Ectodermal cell (in vitro differentiated cells): ENCODE measurements around the gene ADPRHL1. TPM values are rescaled to one million over a fixed set of nuclear protein-coding genes. Genes with fewer than 3 reads are reported as not detected.

ENCODE experiments used
- H3K27ac ChIP-seq: 2 replicates; pipeline ENCODE4 v1.7.0; 2013; ENCODE audit warnings: mild to moderate bottlenecking, low read depth, low read length; ENCODE audit not compliant: insufficient read depth, poor library complexity, severe bottlenecking
- H3K27me3 ChIP-seq: 2 replicates; pipeline ENCODE4 v1.7.0; 2013; ENCODE audit warnings: mild to moderate bottlenecking, low read length; ENCODE audit not compliant: insufficient read depth, control insufficient read depth, poor library complexity, severe bottlenecking
- H3K36me3 ChIP-seq: one replicate; pipeline ENCODE4 v1.7.0; 2013; ENCODE audit warnings: low read length; ENCODE audit not compliant: control insufficient read depth, insufficient read depth
- H3K4me1 ChIP-seq: one replicate; pipeline ENCODE4 v1.7.0; 2013; ENCODE audit warnings: low read length; ENCODE audit not compliant: control insufficient read depth, insufficient read depth
- H3K4me3 ChIP-seq: 2 replicates; pipeline ENCODE4 v1.7.0; 2013; ENCODE audit warnings: low read depth, low read length, control low read depth; ENCODE audit not compliant: insufficient read depth
- H3K9me3 ChIP-seq: 2 replicates; pipeline ENCODE4 v1.7.0; 2013; ENCODE audit warnings: mild to moderate bottlenecking, low read length, moderate library complexity; ENCODE audit not compliant: control insufficient read depth
- WGBS, 2 experiments: methylation state at CpG; one replicate each; pipeline ENCODE4 v1.1.7; 2013; ENCODE audit warnings: missing lambda C conversion rate in 2 of 2; 5-methylcytosine and 5-hydroxymethylcytosine counted together
- polyA plus RNA-seq, 4 experiments: library from polyadenylated mRNA; stranded (reverse); fragments of 50-300 nt; gene quantifications; one replicate each; pipeline ENCODE4 v1.2.3, GENCODE V29; 2013

Gene ADPRHL1
- 1.1 TPM for polyA plus RNA-seq (2013, experiment 1 of 4)
- 1.3 TPM for polyA plus RNA-seq (2013, experiment 2 of 4)
- 0.53 TPM for polyA plus RNA-seq (2013, experiment 3 of 4)
- polyA plus RNA-seq (2013, experiment 4 of 4), result 1.2 TPM

DNA sequence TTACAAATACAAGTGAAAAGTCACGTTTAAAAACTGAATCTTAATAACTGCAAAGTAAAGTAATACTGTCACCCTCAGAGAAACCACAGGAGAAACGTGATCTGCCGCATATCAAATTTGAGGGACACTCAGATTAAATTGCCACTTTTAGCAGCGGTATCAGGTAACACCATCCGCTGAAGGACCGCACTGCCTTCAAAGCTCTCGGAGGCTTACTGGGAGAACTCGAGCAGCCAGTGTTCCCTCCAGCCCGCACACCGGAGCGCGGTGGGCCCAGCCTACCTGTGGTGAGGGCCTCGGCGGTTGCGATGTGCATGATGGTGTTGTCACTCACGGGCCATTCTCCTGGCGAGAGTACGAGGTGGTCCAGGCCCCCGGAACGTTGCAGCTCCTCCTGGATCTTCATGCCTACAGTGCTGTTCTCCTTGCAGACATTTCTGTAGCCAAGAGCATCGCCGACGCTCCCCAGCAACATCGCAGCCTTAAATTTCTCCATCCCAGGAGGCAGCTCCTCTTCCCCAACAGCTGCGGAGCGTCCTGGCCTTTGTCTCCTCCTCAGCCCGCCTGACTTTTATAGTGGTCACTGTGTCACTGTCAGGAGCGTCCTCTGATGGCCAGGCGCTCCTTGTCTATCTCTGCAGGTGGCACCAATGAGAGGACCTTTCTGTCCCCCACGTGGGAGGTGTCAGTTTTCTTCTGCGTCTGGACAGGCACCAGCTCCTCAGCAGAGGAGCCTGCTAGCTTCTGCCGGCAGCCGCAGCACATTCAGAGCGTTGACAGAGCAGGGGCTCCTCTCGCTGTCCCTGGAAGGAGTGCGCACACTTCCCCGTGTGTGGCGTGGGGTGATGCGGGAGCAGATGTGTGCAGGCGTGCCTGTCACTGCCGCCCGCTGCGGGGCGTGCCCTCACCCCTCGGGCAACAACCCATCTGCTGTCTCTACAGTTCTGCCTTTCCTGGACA, at the start of gene ADPRHL1:
TSS of gene ADPRHL1 (minus strand) at position 547 of the 960 bp plus-strand sequence. CDS start at position 496, 51 bp downstream.
- Histone ChIP-seq H3K27ac (peak within 1 kb of the TSS; percentile 41), H3K27me3 (no peaks in the 10 kb centered on the region), H3K4me1 (peaks cover 9% of the 10 kb centered on the region), H3K9me3 (no peaks in the 10 kb centered on the region), H3K36me3 (peaks cover 15% of the 10 kb centered on the region), H3K4me3 (no peak within 1 kb of the TSS)
- 86 to 90% methylated on average over 45 of the region's 45 CpGs for WGBS, 2 experiments

DNA sequence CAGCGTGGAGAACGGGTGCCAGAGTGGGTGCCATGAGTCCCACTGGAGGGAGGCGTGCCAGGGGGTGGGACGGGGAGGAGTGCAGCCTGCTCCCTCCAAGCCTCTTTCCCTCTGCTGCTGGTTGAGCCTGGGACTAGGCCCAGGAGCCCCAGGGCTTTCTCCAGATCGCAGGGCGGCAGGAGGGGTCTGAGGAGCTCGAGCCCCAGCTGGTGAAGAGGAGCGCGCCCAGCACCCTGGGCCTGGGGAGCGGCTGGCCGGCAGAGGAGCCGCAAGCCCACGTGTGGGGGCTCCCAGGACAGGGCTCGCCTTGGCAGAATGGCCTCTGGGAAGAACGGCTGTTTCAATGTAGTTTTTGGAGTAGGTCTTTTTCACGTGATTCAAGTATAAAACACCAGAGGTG, 49.4 kb upstream of the ADPRHL1 start:
- H3K9me3 ChIP-seq, result no peaks in the 10 kb centered on the region
- peaks cover 27% of the 10 kb centered on the region for H3K36me3 ChIP-seq
- no peaks in the 10 kb centered on the region for H3K27me3 ChIP-seq
- 91 to 96% methylated on average over 16 of the region's 16 CpGs for WGBS, 2 experiments
- H3K27ac ChIP-seq, result no peak overlapping the region
- no peaks in the 10 kb centered on the region for H3K4me1 ChIP-seq
- no peak overlapping the region for H3K4me3 ChIP-seq

DNA sequence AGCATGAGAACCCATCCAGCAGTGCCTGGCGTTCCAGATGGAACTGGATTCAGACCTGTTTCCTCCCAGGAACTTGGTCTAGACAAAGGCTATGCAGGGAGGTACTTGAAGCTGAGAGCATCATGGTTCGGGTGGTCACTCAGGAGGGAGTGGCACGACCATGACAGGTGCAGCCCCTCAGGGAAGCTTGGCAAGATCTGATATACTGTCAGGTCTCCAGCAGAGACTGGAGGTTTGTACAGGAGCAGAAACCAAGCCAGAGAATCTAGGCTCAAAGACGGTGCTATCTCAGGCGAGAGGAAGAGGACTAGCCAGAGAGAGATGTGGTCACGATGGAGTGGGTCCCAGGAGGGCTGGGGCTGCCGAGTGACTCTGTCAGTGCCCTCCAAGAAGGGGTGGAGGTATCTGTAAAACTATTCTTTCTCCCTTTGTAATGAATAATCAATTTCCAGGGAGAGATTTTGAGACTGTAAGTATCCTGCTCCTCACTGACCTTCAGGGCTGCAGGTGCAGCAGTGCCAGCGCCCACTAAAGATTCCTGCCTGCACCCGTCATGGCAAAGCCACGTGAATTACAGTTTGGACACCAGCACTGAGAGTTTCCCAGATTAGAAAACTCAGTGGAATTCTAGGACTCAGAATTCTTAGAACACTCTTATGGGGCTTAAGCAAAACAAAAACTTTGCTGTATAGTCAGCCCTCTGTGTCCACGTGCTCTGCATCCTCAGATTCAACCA, 47.4 kb upstream of the ADPRHL1 start:
- Histone ChIP-seq H3K27ac (no peak overlapping the region), H3K4me3 (no peak overlapping the region), H3K4me1 (peaks cover 5% of the 10 kb centered on the region), H3K9me3 (no peaks in the 10 kb centered on the region), H3K36me3 (peaks cover 34% of the 10 kb centered on the region), H3K27me3 (no peaks in the 10 kb centered on the region)
- WGBS, 2 experiments, result 84 to 85% methylated on average over 11 of the region's 11 CpGs

DNA sequence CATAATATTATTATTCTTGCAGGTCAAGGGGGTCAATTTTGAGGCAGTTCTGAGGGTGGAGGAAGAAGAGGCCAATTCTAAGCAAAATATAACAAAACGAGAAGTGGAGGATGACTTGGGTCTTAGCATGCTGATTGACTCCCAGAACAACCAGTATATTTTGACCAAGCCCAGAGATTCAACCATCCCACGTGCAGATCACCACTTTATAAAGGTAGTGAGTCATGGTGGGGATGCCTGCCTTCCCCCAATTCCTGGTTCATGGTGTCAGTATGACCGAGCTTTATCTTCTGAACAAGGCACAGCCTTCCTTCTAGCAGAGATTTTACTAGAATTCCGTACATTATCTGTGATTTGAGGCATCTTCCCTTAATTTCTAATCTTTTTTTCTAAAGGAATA, 46.6 kb upstream of the ADPRHL1 start:
- Histone ChIP-seq H3K4me3 (no peak overlapping the region), H3K36me3 (peaks cover 34% of the 10 kb centered on the region), H3K4me1 (peaks cover 12% of the 10 kb centered on the region), H3K27ac (no peak overlapping the region), H3K9me3 (no peaks in the 10 kb centered on the region), H3K27me3 (no peaks in the 10 kb centered on the region)
- WGBS, 2 experiments, result 93 to 94% methylated on average over 4 of the region's 4 CpGs

DNA sequence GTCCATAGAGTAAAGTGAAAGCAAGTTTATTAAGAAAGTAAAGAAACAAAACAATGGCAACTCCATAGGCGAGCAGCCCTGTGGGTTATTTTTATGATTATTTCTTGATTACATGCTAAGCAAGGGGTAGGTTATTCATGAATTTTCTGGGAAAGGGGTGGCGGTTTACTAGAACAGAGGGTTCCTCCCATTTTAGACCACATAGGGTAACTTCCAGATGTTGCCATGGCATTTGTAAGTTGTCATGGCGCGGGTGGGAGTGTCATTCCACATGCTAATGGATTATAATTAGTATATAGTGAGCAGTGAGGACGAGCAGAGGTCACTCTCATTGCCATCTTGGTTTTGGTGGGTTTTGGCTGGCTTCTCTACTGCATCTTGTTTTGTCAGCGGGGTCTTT, 45.6 kb upstream of the ADPRHL1 start:
- H3K9me3 ChIP-seq, result no peaks in the 10 kb centered on the region
- 86 to 88% methylated on average over 6 of the region's 6 CpGs for WGBS, 2 experiments
- no peaks in the 10 kb centered on the region for H3K27me3 ChIP-seq
- peaks cover 12% of the 10 kb centered on the region for H3K4me1 ChIP-seq
- peaks cover 30% of the 10 kb centered on the region for H3K36me3 ChIP-seq
- no peak overlapping the region for H3K4me3 ChIP-seq
- no peak overlapping the region for H3K27ac ChIP-seq

DNA sequence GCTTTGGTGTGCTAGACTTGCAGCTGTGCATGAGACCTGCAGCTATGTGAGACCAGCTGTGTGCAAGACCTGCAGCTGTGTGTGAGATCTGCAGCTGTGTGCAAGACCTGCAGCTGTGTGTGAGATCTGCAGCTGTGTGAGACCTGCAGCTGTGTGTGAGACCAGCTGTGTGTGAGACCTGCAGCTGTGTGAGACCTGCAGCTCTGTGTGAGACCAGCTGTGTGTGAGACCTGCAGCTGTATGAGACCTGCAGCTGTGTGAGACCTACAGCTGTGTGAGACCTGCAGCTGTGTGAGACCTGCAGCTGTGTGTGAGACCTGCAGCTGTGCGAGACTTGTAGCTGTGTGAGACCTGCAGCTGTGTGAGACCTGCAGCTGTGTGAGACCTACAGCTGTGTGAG, 43.9 kb upstream of the ADPRHL1 start:
- Histone ChIP-seq H3K4me3 (no peak overlapping the region), H3K9me3 (no peaks in the 10 kb centered on the region), H3K36me3 (peaks cover 24% of the 10 kb centered on the region), H3K27me3 (no peaks in the 10 kb centered on the region), H3K27ac (no peak overlapping the region), H3K4me1 (peaks cover 12% of the 10 kb centered on the region)
- 39 to 49% methylated on average over 1 of the region's 1 CpG for whole genome bisulfite sequencing, 2 experiments

GRCh38 chr13:113495494-113496210, 42.4 kb upstream of the ADPRHL1 start:
- peaks cover 21% of the 10 kb centered on the region for H3K36me3 ChIP-seq

DNA sequence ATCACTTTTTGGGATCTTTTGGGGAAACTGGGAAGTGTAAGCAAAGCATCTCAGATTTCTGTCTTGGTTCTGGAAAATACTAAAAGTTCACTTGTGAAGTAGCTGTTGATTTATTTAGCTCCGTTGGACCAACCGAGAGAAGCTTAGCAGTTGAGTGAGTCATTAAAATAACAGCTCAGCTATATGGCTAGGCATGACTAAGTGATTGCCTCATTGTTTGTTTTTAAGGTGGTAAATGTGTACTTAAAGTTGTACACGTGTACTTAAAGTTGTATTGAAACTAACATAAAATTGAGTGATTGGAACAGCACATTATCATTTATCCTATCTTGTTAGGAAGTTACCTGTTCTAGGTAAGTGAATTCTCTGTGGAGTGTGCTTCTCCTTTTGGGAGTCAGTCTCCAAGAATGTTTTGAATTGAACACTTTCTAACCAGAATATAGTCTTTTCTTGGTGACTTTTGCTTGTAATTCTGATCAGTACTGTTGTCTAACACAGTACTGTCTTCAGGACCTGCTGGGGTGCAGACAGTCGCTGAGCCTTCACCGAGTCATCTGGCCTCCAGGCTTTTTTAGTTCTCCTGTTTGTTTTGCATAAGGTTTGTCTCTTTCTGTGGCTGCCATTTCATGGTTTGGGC, 40.1 kb upstream of the ADPRHL1 start:
- Histone ChIP-seq H3K27ac (peak overlapping the region; percentile 17), H3K36me3 (peaks cover 12% of the 10 kb centered on the region), H3K9me3 (no peaks in the 10 kb centered on the region), H3K27me3 (no peaks in the 10 kb centered on the region), H3K4me3 (no peak overlapping the region), H3K4me1 (peaks cover 27% of the 10 kb centered on the region)
- WGBS, 2 experiments, result 31 to 46% methylated on average over 5 of the region's 5 CpGs

More at GRCh38 chr13:113495494-113496210, 42.4 kb upstream of the ADPRHL1 start:
- no peaks in the 10 kb centered on the region for H3K27me3 ChIP-seq
- no peak overlapping the region for H3K4me3 ChIP-seq
- 18 to 24% methylated on average over 26 of the region's 26 CpGs for WGBS, 2 experiments
- H3K4me1 ChIP-seq, result peaks cover 12% of the 10 kb centered on the region
- H3K27ac ChIP-seq, result no peak overlapping the region
- H3K9me3 ChIP-seq, result no peaks in the 10 kb centered on the region

- no peaks in the 10 kb centered on the region for H3K27me3 ChIP-seq
- peak overlapping the region; percentile 69 for H3K4me3 ChIP-seq
- H3K4me1 ChIP-seq, result peaks cover 27% of the 10 kb centered on the region
- H3K9me3 ChIP-seq, result no peaks in the 10 kb centered on the region
- H3K36me3 ChIP-seq, result peaks cover 1% of the 10 kb centered on the region
- no peak overlapping the region for H3K27ac ChIP-seq
- WGBS, 2 experiments, result 50 to 57% methylated on average over 9 of the region's 9 CpGs
Measured at GRCh38 chr13:113491982-113492381, 38.7 kb upstream of the ADPRHL1 start.
